Fibroblast of gingiva (primary cell): Measurements from ENCODE around the gene RNF123.
A peak's percentile ranks its signal among the peaks of the same experiment; 100 is the strongest.
"Not testable (repeated sequence)": the region's sequence is repeated elsewhere in the genome, so short reads cannot be mapped to it uniquely, and the experiment has no call there.

Experiments used
- DNase-seq: peaks from one replicate; pipeline ENCODE4 v3.0.0-alpha.2; 2011; ENCODE audit warnings: low read depth

The RNF123 gene

GRCh38 chr3:49681232-49681522, 8.2 kb upstream of the RNF123 start:
- DNase-seq: no peak

GRCh38 chr3:49681543-49681942, 7.8 kb upstream of the RNF123 start:
- DNase-seq: no peak

- DNase-seq: no peak
Observed at GRCh38 chr3:49683162-49683561, 6.2 kb upstream of the RNF123 start.

- not testable (repeated sequence) for DNase-seq
Observed at GRCh38 chr3:49684453-49684852, 4.9 kb upstream of the RNF123 start.

GRCh38 chr3:49685103-49685502, 4.3 kb upstream of the RNF123 start:
- not testable (repeated sequence) for DNase-seq

- not testable (repeated sequence) for DNase-seq
Observed at GRCh38 chr3:49685846-49686245, 3.5 kb upstream of the RNF123 start.

GRCh38 chr3:49686346-49686745, 3.0 kb upstream of the RNF123 start:
- not testable (repeated sequence) for DNase-seq

- peak; percentile 40 for DNase-seq
Observed at GRCh38 chr3:49686769-49687423, 2.5 kb upstream of the RNF123 start.

- not testable (repeated sequence) for DNase-seq
Observed at GRCh38 chr3:49687424-49687795, 1.9 kb upstream of the RNF123 start.

- not testable (repeated sequence) for DNase-seq
Observed at GRCh38 chr3:49688338-49689045, 865 bp upstream of the RNF123 start.

- not testable (repeated sequence) for DNase-seq
Observed at GRCh38 chr3:49689908-49690624, 709 bp downstream of the RNF123 start.

- not testable (repeated sequence) for DNase-seq
Observed at GRCh38 chr3:49690856-49691255, 1.5 kb downstream of the RNF123 start.

- DNase-seq: not testable (repeated sequence)
Observed at GRCh38 chr3:49691481-49691880, 2.1 kb downstream of the RNF123 start.

GRCh38 chr3:49694409-49695070, 5.2 kb downstream of the RNF123 start:
- not testable (repeated sequence) for DNase-seq

- DNase-seq: not testable (repeated sequence)
Observed at GRCh38 chr3:49695350-49696015, 6.1 kb downstream of the RNF123 start.

- DNase-seq: peak; percentile 55
Observed at GRCh38 chr3:49699281-49699979, 10.1 kb downstream of the RNF123 start.

- no peak for DNase-seq
Observed at GRCh38 chr3:49700014-49700413, 10.7 kb downstream of the RNF123 start.

- no peak for DNase-seq
Observed at GRCh38 chr3:49700453-49701128, 11.2 kb downstream of the RNF123 start.

GRCh38 chr3:49701388-49702077, 12.2 kb downstream of the RNF123 start:
- DNase-seq: no peak

GRCh38 chr3:49702672-49703071, 13.3 kb downstream of the RNF123 start:
- DNase-seq: no peak
